Upper lobe of right lung (tissue), 1 donor: ENCODE measurements around the gene KIF14. TPM values are rescaled to one million over a fixed set of nuclear protein-coding genes. Genes with fewer than 3 reads are reported as not detected.
A peak's percentile ranks its signal among the peaks of the same experiment; 100 is the strongest.

ENCODE experiments used
- ATAC-seq: fragments of 200-7000 bp; cut with Tn5 transposase; one replicate; pipeline ENCODE4 v1.9.1; 2020; ENCODE audit warnings: mild to moderate bottlenecking, moderate library complexity
- DNase-seq: peaks from one replicate; pipeline ENCODE4 v3.0.0-alpha.2; 2020
- H3K27ac ChIP-seq: fragments of 200-600 bp; one replicate; pipeline ENCODE4 v1.8.0; 2022
- H3K27me3 ChIP-seq: fragments of 200-600 bp; one replicate; pipeline ENCODE4 v1.8.0; 2022; ENCODE audit warnings: mild to moderate bottlenecking
- H3K36me3 ChIP-seq: fragments of 200-600 bp; one replicate; pipeline ENCODE4 v1.8.0; 2022
- H3K4me1 ChIP-seq: fragments of 200-600 bp; one replicate; pipeline ENCODE4 v1.8.0; 2022
- H3K4me3 ChIP-seq: fragments of 200-600 bp; one replicate; pipeline ENCODE4 v1.8.0; 2022; ENCODE audit warnings: mild to moderate bottlenecking
- H3K9me3 ChIP-seq: fragments of 200-600 bp; one replicate; pipeline ENCODE4 v1.8.0; 2022
- intact Hi-C: fragments of 100-400 bp; cut with DNase I; formaldehyde crosslinking; loops from one replicate; pipeline ENCODE4 v1.11.0; 2022
- total RNA-seq: library from RNA; stranded (reverse); fragmentation: NEBNext Ultra II Directional; extraction: Animal tissue kit (Norgen Biotek cat#: 25700); gene quantifications from one replicate; pipeline ENCODE4 v1.2.1, GENCODE V29; 2021
- TF ChIP-seq, protein P1 (sequence below): fragments of 200-600 bp; IDR thresholded peaks from one replicate; pipeline ENCODE4 v1.8.0; 2022; ENCODE audit warnings: antibody characterized with exemption
- donor health status: DM: no; HTN: yes; CAD: no; lungs with severe emphysema.

The KIF14 gene
- total RNA-seq, 1 donor from 2014 or later, result 0.23 TPM

DNA sequence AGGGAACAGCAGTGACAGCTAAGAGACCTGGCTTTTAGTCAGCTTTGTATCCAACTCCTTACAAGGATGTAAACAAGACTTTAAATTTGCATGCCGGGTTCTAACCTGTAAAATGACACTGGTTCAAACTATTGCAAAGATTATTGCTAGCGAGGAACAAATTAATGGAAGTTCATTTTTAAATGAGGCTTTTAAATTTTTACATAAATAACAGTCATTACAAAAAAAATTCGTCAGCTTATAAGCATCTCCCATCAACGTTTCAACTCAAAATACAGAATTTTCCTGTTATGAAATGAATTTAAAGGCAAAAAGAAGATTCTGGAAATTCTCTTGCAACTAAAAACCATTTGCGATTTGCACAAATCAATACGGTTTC, 668 bp downstream of the KIF14 start:
- no peak for DNase-seq
- no peak for ATAC-seq
- Histone ChIP-seq H3K27me3 (no peaks in the 10 kb centered on the region), H3K4me1 (peaks cover 4% of the 10 kb centered on the region), H3K9me3 (no peaks in the 10 kb centered on the region), H3K36me3 (no peaks in the 10 kb centered on the region), H3K27ac (no peak overlapping the region), H3K4me3 (peak overlapping the region; percentile 77)
- TF ChIP-seq, protein P1, sequence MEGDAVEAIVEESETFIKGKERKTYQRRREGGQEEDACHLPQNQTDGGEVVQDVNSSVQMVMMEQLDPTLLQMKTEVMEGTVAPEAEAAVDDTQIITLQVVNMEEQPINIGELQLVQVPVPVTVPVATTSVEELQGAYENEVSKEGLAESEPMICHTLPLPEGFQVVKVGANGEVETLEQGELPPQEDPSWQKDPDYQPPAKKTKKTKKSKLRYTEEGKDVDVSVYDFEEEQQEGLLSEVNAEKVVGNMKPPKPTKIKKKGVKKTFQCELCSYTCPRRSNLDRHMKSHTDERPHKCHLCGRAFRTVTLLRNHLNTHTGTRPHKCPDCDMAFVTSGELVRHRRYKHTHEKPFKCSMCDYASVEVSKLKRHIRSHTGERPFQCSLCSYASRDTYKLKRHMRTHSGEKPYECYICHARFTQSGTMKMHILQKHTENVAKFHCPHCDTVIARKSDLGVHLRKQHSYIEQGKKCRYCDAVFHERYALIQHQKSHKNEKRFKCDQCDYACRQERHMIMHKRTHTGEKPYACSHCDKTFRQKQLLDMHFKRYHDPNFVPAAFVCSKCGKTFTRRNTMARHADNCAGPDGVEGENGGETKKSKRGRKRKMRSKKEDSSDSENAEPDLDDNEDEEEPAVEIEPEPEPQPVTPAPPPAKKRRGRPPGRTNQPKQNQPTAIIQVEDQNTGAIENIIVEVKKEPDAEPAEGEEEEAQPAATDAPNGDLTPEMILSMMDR, result no peak
- intact Hi-C loops, result loop anchor here (10.0 kb wide), 1 partner anchor 185 kb away; no protein-coding TSS in a partner anchor

- intact Hi-C loops, result no loop called here
- TF ChIP-seq, protein P1, result no peak
Measured at GRCh38 chr1:200610846-200611245, 9.7 kb downstream of the KIF14 start.

DNA sequence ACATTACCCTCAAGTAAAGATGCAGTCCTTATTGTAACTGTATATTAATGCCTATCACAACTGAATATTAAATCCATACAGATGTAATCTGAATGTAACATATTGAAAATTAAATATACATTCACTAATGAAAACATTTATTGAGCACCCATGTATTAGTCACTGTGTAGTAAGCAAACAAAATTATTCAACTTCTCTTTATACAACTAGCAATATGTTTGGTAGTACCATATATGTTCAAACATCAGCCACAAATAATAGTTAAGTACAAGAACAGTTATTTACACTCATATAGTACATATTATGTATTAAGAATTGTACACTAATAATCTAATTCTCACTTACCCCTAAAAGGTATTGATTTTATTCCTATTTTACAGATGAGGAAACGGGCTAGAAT, 17.9 kb downstream of the KIF14 start:
- TF ChIP-seq, protein P1, result no peak
- intact Hi-C loops, result no loop called here
- H3K4me3 ChIP-seq, result no peak overlapping the region
- H3K27me3 ChIP-seq, result no peaks in the 10 kb centered on the region
- no peak for DNase-seq
- H3K9me3 ChIP-seq, result no peaks in the 10 kb centered on the region
- no peak overlapping the region for H3K27ac ChIP-seq
- ATAC-seq, result no peak
- H3K36me3 ChIP-seq, result no peaks in the 10 kb centered on the region
- no peaks in the 10 kb centered on the region for H3K4me1 ChIP-seq

More at GRCh38 chr1:200610846-200611245, 9.7 kb downstream of the KIF14 start:
- H3K36me3 ChIP-seq, result no peaks in the 10 kb centered on the region
- no peaks in the 10 kb centered on the region for H3K27me3 ChIP-seq
- no peak overlapping the region for H3K4me3 ChIP-seq
- ATAC-seq (no peak), DNase-seq (no peak)
- no peaks in the 10 kb centered on the region for H3K9me3 ChIP-seq
- H3K27ac ChIP-seq, result no peak overlapping the region
- H3K4me1 ChIP-seq, result no peaks in the 10 kb centered on the region

GRCh38 chr1:200590001-200590400, 30.6 kb downstream of the KIF14 start:
- Histone ChIP-seq H3K27me3 (no peaks in the 10 kb centered on the region), H3K27ac (no peak overlapping the region), H3K9me3 (no peaks in the 10 kb centered on the region), H3K4me1 (no peaks in the 10 kb centered on the region), H3K36me3 (no peaks in the 10 kb centered on the region), H3K4me3 (no peak overlapping the region)
- DNase-seq, result no peak
- ATAC-seq, result no peak
- intact Hi-C loops, result no loop called here
- TF ChIP-seq, protein P1, result no peak

GRCh38 chr1:200588698-200589097, 31.9 kb downstream of the KIF14 start:
- TF ChIP-seq, protein P1, result no peak
- Histone ChIP-seq H3K27ac (no peak overlapping the region), H3K4me1 (no peaks in the 10 kb centered on the region), H3K27me3 (no peaks in the 10 kb centered on the region), H3K4me3 (no peak overlapping the region), H3K9me3 (no peaks in the 10 kb centered on the region), H3K36me3 (no peaks in the 10 kb centered on the region)
- ATAC-seq (peak; percentile 87), DNase-seq (no peak)
- intact Hi-C loops, result no loop called here

GRCh38 chr1:200564319-200564718, 56.2 kb downstream of the KIF14 start:
- ATAC-seq, result no peak
- Histone ChIP-seq H3K27me3 (no peaks in the 10 kb centered on the region), H3K36me3 (no peaks in the 10 kb centered on the region), H3K4me3 (no peak overlapping the region), H3K4me1 (no peaks in the 10 kb centered on the region), H3K27ac (no peak overlapping the region), H3K9me3 (no peaks in the 10 kb centered on the region)
- TF ChIP-seq, protein P1, result no peak
- intact Hi-C loops, result no loop called here
- no peak for DNase-seq
